ENCODE results near the gene GLT8D1. TPM values are rescaled to one million over a fixed set of nuclear protein-coding genes. Genes with fewer than 3 reads are reported as not detected.

The GLT8D1 gene
- total and polyA plus RNA-seq, 2 of the 4 experiments (the other 2 are of a cell fraction) = 87.8 to 124 TPM

DNA sequence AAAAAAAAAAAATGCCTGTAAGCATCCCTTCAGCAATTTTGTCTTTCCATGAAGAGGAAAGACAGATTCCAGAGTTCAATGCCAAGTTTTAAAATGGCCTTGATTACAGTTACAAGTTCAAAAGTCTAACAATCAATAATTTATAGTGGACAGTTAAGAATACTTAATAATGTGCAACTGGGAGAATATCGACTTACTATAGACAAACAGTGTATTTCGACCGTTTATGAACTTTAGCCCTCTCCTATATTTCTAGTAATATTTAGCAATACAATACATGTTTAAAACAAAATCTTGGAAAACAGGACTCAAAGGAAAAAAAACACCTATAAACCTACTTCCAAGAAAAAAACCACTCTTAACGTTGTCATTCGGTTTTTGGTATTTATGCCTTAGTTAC, 21.4 kb downstream of the GLT8D1 start:
- no peak for DNase-seq
- Histone ChIP-seq H3K14ac (replicated peaks; ENCODE audit: low read depth, low read length) (no peak overlapping the region), H3K27ac (ENCODE audit: insufficient read depth, low read length) (no peak overlapping the region), H4K8ac (ENCODE audit: low read depth in 2 of 2, low read length in 2 of 2) (no peak overlapping the region), H4K91ac (ENCODE audit: insufficient read depth, low read depth, low read length) (no peak overlapping the region), H3K4me2 (ENCODE audit: low read depth, low read length) (no peak overlapping the region; the same call in 1 of the 2 replicates), H2BK20ac (ENCODE audit: low read depth, low read length) (no peak overlapping the region), H3K9me3 (ENCODE audit: control insufficient read depth, insufficient read depth, low read length) (no peaks in the 10 kb centered on the region), H3K56ac (ENCODE audit: extremely low read depth, insufficient read depth, low read length) (no peak overlapping the region; the same call in 1 of the 2 replicates), H3K79me1 (ENCODE audit: low read depth in 1 of 2, low read length in 2 of 2) (peaks cover 32 to 72% of the 10 kb centered on the region in 2 experiments), H4K5ac (ENCODE audit: low read depth, low read length) (no peak overlapping the region), H2BK15ac (ENCODE audit: low read depth, low read length) (no peak overlapping the region), H3K27me3 (ENCODE audit: control insufficient read depth, insufficient read depth, low read length) (no peaks in the 10 kb centered on the region), H3K9me1 (ENCODE audit: insufficient read depth, low read length) (peaks cover 6% of the 10 kb centered on the region), H2AFZ (replicated peaks; ENCODE audit: low read length, poor library complexity) (no peak overlapping the region), H3K36me3 (ENCODE audit: control insufficient read depth, insufficient read depth, low read length) (peaks cover 24% of the 10 kb centered on the region), H3K9ac (ENCODE audit: low read depth, low read length) (no peak overlapping the region), H2AK9ac (replicated peaks; ENCODE audit: low read depth, low read length, poor library complexity) (no peak overlapping the region), H3K4me1 (ENCODE audit: control insufficient read depth, insufficient read depth, low read length) (peaks cover 14% of the 10 kb centered on the region), H3K4me3 (ENCODE audit: insufficient read depth, low read depth, low read length) (no peak overlapping the region), H2AK5ac (ENCODE audit: low read depth, low read length) (no peak overlapping the region), H3K18ac (ENCODE audit: low read depth, low read length) (no peak overlapping the region), H3K4ac (ENCODE audit: low read depth, low read length) (no peak overlapping the region), H4K20me1 (ENCODE audit: insufficient read depth, low read length) (peaks cover 20% of the 10 kb centered on the region; the same call in 1 of the 2 replicates), H2BK5ac (ENCODE audit: low read depth, low read length, poor library complexity, severe bottlenecking) (no peak overlapping the region), H3K23ac (ENCODE audit: low read depth, low read length) (no peak overlapping the region), H2BK120ac (ENCODE audit: low read depth, low read length) (no peak overlapping the region)
- ATAC-seq (ENCODE audit: low read depth) = no peak
- no TSS peak for BruUV-seq (replicated peaks)
- intact Hi-C loops (cut with micrococcal nuclease) = loop anchor here (2.0 to 5.0 kb wide), 2 partner anchors 13 to 212 kb away; no protein-coding TSS in a partner anchor
- CTCF ChIA-PET = no interaction called here
- POLR2A ChIA-PET (ENCODE audit: unreplicated experiment) = no interaction called here
- in situ Hi-C loops (cut with MboI; ENCODE audit: low sequenced_read_pairs) = no loop called here
- TF ChIP-seq CEBPB (IDR thresholded peaks at IDR 0.05; ENCODE audit: low read depth, low read length) (no peak), POLR2A (IDR thresholded peaks at IDR 0.05; ENCODE audit: low read depth, low read length) (no peak; the same call in 1 of the 2 replicates), SMC3 (IDR thresholded peaks at IDR 0.05; ENCODE audit: low read depth, low read length) (no peak), RFX5 (IDR thresholded peaks at IDR 0.05; ENCODE audit: low read depth, low read length) (no peak), FOS (IDR thresholded peaks at IDR 0.05; ENCODE audit: low read depth, low read length) (no peak), CHD1 (IDR thresholded peaks at IDR 0.05; ENCODE audit: low read depth, low read length) (no peak), MXI1 (IDR thresholded peaks at IDR 0.05; ENCODE audit: borderline replicate concordance, low read depth, low read length) (no peak), MAZ (IDR thresholded peaks at IDR 0.05; ENCODE audit: borderline replicate concordance, low read depth, low read length) (no peak), NFE2L2 (IDR thresholded peaks at IDR 0.05; ENCODE audit: low read depth, low read length) (no peak), BHLHE40 (IDR thresholded peaks at IDR 0.05; ENCODE audit: low read depth, low read length) (no peak), MAFK (IDR thresholded peaks at IDR 0.05; ENCODE audit: low read depth, low read length) (no peak), RAD21 (IDR thresholded peaks at IDR 0.05; ENCODE audit: low read length) (no peak)
- TF ChIP-seq, protein P1, sequence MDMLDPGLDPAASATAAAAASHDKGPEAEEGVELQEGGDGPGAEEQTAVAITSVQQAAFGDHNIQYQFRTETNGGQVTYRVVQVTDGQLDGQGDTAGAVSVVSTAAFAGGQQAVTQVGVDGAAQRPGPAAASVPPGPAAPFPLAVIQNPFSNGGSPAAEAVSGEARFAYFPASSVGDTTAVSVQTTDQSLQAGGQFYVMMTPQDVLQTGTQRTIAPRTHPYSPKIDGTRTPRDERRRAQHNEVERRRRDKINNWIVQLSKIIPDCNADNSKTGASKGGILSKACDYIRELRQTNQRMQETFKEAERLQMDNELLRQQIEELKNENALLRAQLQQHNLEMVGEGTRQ (IDR thresholded peaks at IDR 0.05; ENCODE audit: low read depth, low read length) = no peak
- WGBS, 2 experiments (ENCODE audit: extremely low coverage in 2 of 2, insufficient read length in 1 of 2) = no CpG with 5 or more reads among the region's 5 CpGs
- dilution Hi-C loops (cut with HindIII; ENCODE audit: low sequenced_read_pairs, unreplicated experiment) = no loop called here

Measured in IMR-90 (cell line).